HG03378 (cell line): ENCODE measurements around the gene GBP2.
"Not testable (repeated sequence)": the region's sequence is repeated elsewhere in the genome, so short reads cannot be mapped to it uniquely, and the experiment has no call there.

Experiments used
- ATAC-seq: cut with Tn5 transposase; IDR thresholded peaks from one replicate; pipeline ENCODE4 v1.9.1; 2021; ENCODE audit warnings: mild to moderate bottlenecking, moderate library complexity; ENCODE audit not compliant: unreplicated experiment

Gene GBP2

GRCh38 chr1:89125913-89126580 is at the start of gene GBP2:
Gene GBP2 (minus strand): TSS chr1:89126114. CDS start chr1:89121966, 4,148 bp downstream.
- ATAC-seq, result peak; percentile 90

GRCh38 chr1:89174491-89174890 is 48.6 kb upstream of the GBP2 start:
- ATAC-seq, result no peak

GRCh38 chr1:89172468-89173143 is 46.7 kb upstream of the GBP2 start:
- ATAC-seq, result no peak

- no peak for ATAC-seq
These were observed 45.1 kb upstream of the GBP2 start for GRCh38 chr1:89171067-89171438.

- no peak for ATAC-seq
These were observed 44.5 kb upstream of the GBP2 start for GRCh38 chr1:89170170-89171066.

GRCh38 chr1:89169166-89169565 is 43.3 kb upstream of the GBP2 start:
- ATAC-seq, result no peak

- no peak for ATAC-seq
These were observed 41.8 kb upstream of the GBP2 start for GRCh38 chr1:89167590-89168230.

- ATAC-seq, result no peak
These were observed 40.8 kb upstream of the GBP2 start for GRCh38 chr1:89166705-89167104.

GRCh38 chr1:89165811-89166210 is 39.9 kb upstream of the GBP2 start:
- ATAC-seq, result no peak

GRCh38 chr1:89151047-89151446 is 25.1 kb upstream of the GBP2 start:
- no peak for ATAC-seq

GRCh38 chr1:89149976-89150375 is 24.1 kb upstream of the GBP2 start:
- no peak for ATAC-seq

GRCh38 chr1:89149229-89149628 is 23.3 kb upstream of the GBP2 start:
- no peak for ATAC-seq

- ATAC-seq, result no peak
These were observed 22.1 kb upstream of the GBP2 start for GRCh38 chr1:89147678-89148658.

GRCh38 chr1:89146721-89147120 is 20.8 kb upstream of the GBP2 start:
- no peak for ATAC-seq

- no peak for ATAC-seq
These were observed 17.6 kb upstream of the GBP2 start for GRCh38 chr1:89143484-89143883.

GRCh38 chr1:89142160-89142559 is 16.2 kb upstream of the GBP2 start:
- no peak for ATAC-seq

GRCh38 chr1:89133747-89134146 is 7.8 kb upstream of the GBP2 start:
- ATAC-seq, result no peak

GRCh38 chr1:89130716-89131115 is 4.8 kb upstream of the GBP2 start:
- ATAC-seq, result no peak

GRCh38 chr1:89129911-89130310 is 4.0 kb upstream of the GBP2 start:
- no peak for ATAC-seq

- ATAC-seq, result not testable (repeated sequence)
These were observed 2.1 kb upstream of the GBP2 start for GRCh38 chr1:89128003-89128458.
